Large intestine (tissue), 3 donors: ENCODE results near the gene PNPLA7. TPM values are rescaled to one million over a fixed set of nuclear protein-coding genes. Genes with fewer than 3 reads are reported as not detected.
"Not testable (repeated sequence)": the region's sequence is repeated elsewhere in the genome, so short reads cannot be mapped to it uniquely, and the experiment has no call there.

Experiments used
- DNase-seq, 2 donors: peaks; one replicate each; pipeline versions ENCODE4 v3.0.0 to v3.0.0-alpha.2; 2013
- H3K27ac ChIP-seq: one replicate; pipeline ENCODE4 v1.5.1; 2013; ENCODE audit warnings: low read length
- H3K27me3 ChIP-seq: 2 replicates; pipeline ENCODE4 v1.6.1; 2013; ENCODE audit warnings: low read length; ENCODE audit not compliant: control insufficient read depth, insufficient read depth
- H3K36me3 ChIP-seq: 2 replicates; pipeline ENCODE4 v1.6.1; 2013; ENCODE audit warnings: low read length; ENCODE audit not compliant: control insufficient read depth, insufficient read depth
- H3K4me1 ChIP-seq: one replicate; pipeline ENCODE4 v1.6.1; 2013; ENCODE audit warnings: low read length; ENCODE audit not compliant: control insufficient read depth, insufficient read depth
- H3K4me3 ChIP-seq: one replicate; pipeline ENCODE4 v1.5.1; 2013; ENCODE audit warnings: low read length
- H3K9me3 ChIP-seq: one replicate; pipeline ENCODE4 v1.6.1; 2013; ENCODE audit warnings: mild to moderate bottlenecking, low read depth, low read length, moderate library complexity; ENCODE audit not compliant: control insufficient read depth
- WGBS: methylation state at CpG from one replicate; pipeline ENCODE4 v1.1.5; 2013; ENCODE audit warnings: low lambda C conversion rate; ENCODE audit not compliant: insufficient coverage; 5-methylcytosine and 5-hydroxymethylcytosine counted together
- polyA plus RNA-seq: library from polyadenylated mRNA; unstranded; fragments of 120-200 nt; gene quantifications from one replicate; pipeline ENCODE4 v1.2.1, GENCODE V29; 2013

The PNPLA7 gene
- polyA plus RNA-seq, 1 donor: 7.2 TPM

GRCh38 chr9:137410891-137411249, 139.3 kb downstream of the PNPLA7 start:
- Histone ChIP-seq H3K27ac (no peak overlapping the region), H3K27me3 (no peaks in the 10 kb centered on the region), H3K4me1 (peaks cover 10% of the 10 kb centered on the region), H3K4me3 (no peak overlapping the region), H3K9me3 (peaks cover 3% of the 10 kb centered on the region), H3K36me3 (peaks cover 4% of the 10 kb centered on the region)
- DNase-seq: no peak
- no CpG with 5 or more reads among the region's 15 CpGs for WGBS

GRCh38 chr9:137410236-137410890, 139.8 kb downstream of the PNPLA7 start:
- peaks cover 15% of the 10 kb centered on the region for H3K4me1 ChIP-seq
- WGBS: no CpG with 5 or more reads among the region's 18 CpGs
- H3K9me3 ChIP-seq, H3K4me3 ChIP-seq, H3K36me3 ChIP-seq, H3K27me3 ChIP-seq, DNase-seq, H3K27ac ChIP-seq: not testable (repeated sequence)

Other genes with a start within 250 kb of the PNPLA7 start
- 32.4 TPM for gene NRARP, start 248.1 kb downstream of the PNPLA7 start, polyA plus RNA-seq
- 36.5 TPM for gene EXD3, start 127.2 kb downstream of the PNPLA7 start, polyA plus RNA-seq
- gene NOXA1, start 127.0 kb downstream of the PNPLA7 start, polyA plus RNA-seq: 11.8 TPM
- gene ENTPD8, start 109.0 kb downstream of the PNPLA7 start, polyA plus RNA-seq: 14.2 TPM
- gene NSMF, start 91.1 kb downstream of the PNPLA7 start, polyA plus RNA-seq: 33.4 TPM
- gene MRPL41, start 1.5 kb upstream of the PNPLA7 start, polyA plus RNA-seq: 30.5 TPM
- 42.2 TPM for gene DPH7, start 28.5 kb upstream of the PNPLA7 start, polyA plus RNA-seq
- gene ZMYND19, start 40.1 kb upstream of the PNPLA7 start, polyA plus RNA-seq: 20.1 TPM
- gene ARRDC1, start 55.3 kb upstream of the PNPLA7 start, polyA plus RNA-seq: 59.8 TPM
- 38.7 TPM for gene EHMT1, start 68.6 kb upstream of the PNPLA7 start, polyA plus RNA-seq